ENCODE measurements around the gene JPH3. TPM values are rescaled to one million over a fixed set of nuclear protein-coding genes. Genes with fewer than 3 reads are reported as not detected.

The JPH3 gene
- total and polyA plus RNA-seq, 10 of the 15 experiments (the other 5 are each of a cell fraction or from before 2014, with no cell fraction given), result 0.05 TPM; not detected in 9

DNA sequence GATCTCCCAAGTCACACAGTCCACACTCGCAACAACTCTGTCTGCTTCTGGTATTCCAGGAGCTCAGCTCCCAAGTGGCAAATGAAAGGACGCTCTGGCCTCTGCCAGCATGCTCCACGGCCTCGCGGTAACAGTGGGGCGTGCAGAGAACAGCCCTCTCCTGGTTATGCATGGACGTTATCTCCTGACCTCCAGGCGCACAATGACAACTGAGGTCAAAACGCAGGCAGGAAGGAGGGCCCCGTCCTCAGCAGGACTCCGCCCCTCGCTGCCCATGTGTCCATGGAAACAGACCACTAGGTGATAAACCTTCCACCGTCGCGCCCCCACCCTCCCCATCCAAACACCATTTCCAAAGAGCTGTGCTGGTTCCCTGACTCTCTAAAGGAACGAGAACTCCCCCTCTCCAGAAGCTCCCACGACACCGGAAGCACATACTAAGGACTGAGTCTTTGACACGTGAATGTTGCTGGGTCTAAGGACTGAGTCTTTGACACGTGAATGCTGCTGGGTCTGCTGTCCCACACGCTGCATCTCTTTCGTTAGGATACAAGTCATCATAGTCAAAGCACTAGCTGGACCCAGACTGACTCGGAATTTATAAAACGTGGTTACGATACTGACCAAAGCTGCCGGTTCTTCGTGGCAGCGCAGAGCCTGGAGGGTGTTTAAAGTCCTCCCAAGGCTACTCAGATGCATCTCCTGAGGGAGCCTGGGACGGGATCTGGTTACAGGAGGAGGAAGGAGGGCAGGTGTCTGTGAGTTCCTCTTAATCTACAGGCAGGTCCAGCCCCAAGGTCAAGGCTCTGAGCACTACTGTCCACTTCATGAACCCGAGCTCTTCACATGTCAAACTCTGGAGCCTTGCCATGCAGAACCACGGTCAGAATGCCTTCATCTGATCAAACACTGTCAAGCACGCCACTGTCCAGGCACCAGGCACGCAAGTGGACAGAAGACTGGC is 119.6 kb downstream of the JPH3 start:
- Histone ChIP-seq H3K4me1 (ENCODE audit: control insufficient read depth, insufficient read depth, low read length) (peaks cover 25% of the 10 kb centered on the region), H3K27ac (ENCODE audit: control insufficient read depth, insufficient read depth) (no peak overlapping the region), H3K4me3 (no peak overlapping the region), H3K9ac (ENCODE audit: control insufficient read depth, insufficient read depth, low read length) (no peak overlapping the region), H3K36me3 (ENCODE audit: control insufficient read depth in 2 of 2, insufficient read depth in 2 of 2, low read length in 1 of 2) (peaks cover 3 to 30% of the 10 kb centered on the region in 2 experiments; a peak in 3 of 4 replicates), H3K9me3 (replicated peaks; ENCODE audit: control insufficient read depth, insufficient read depth, low read length) (no peaks in the 10 kb centered on the region), H3K79me2 (ENCODE audit: control insufficient read depth, insufficient read depth, low read length) (peaks cover 3% of the 10 kb centered on the region; the same call in 1 of the 2 replicates), H4K20me1 (ENCODE audit: control insufficient read depth, insufficient read depth) (no peaks in the 10 kb centered on the region), H3K27me3 (replicated peaks in 1 of 2; ENCODE audit: control insufficient read depth in 2 of 2, insufficient read depth in 2 of 2, low read length in 1 of 2) (no peaks in the 10 kb centered on the region), H2AFZ (ENCODE audit: control insufficient read depth, low read depth, low read length) (no peak overlapping the region), H3K4me2 (ENCODE audit: control insufficient read depth, insufficient read depth) (no peak overlapping the region)
- ATAC-seq (no peak), DNase-seq (ENCODE audit: low read depth, low spot score) (no peak), FAIRE-seq (no peak)
- no TSS peak for BruUV-seq (replicated peaks)
- in situ Hi-C loops (cut with MboI), result no loop called here
- CTCF ChIA-PET, result interaction anchor here (0.7 to 1.4 kb wide), 2 partner anchors 20 to 290 kb away, joined by 3 to 4 read pairs; no protein-coding TSS in a partner anchor
- TF ChIP-seq, protein P1, sequence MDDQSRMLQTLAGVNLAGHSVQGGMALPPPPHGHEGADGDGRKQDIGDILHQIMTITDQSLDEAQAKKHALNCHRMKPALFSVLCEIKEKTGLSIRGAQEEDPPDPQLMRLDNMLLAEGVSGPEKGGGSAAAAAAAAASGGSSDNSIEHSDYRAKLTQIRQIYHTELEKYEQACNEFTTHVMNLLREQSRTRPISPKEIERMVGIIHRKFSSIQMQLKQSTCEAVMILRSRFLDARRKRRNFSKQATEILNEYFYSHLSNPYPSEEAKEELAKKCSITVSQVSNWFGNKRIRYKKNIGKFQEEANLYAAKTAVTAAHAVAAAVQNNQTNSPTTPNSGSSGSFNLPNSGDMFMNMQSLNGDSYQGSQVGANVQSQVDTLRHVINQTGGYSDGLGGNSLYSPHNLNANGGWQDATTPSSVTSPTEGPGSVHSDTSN (IDR thresholded peaks at IDR 0.05; ENCODE audit: insufficient replicate concordance, low read depth, low read length), result no peak
- TF ChIP-seq CREM (IDR thresholded peaks at IDR 0.05; ENCODE audit: low read depth) (no peak), MYC (IDR thresholded peaks at IDR 0.05; ENCODE audit: insufficient read depth, insufficient read length, insufficient replicate concordance, low read length, severe bottlenecking) (no peak), ZSCAN29 (IDR thresholded peaks at IDR 0.05) (no peak), NFIC (IDR thresholded peaks at IDR 0.05; ENCODE audit: low read depth, low read length) (no peak), SIX5 (IDR thresholded peaks at IDR 0.05; ENCODE audit: low read depth, low read length, severe bottlenecking) (no peak)
- TF ChIP-seq, protein P2, sequence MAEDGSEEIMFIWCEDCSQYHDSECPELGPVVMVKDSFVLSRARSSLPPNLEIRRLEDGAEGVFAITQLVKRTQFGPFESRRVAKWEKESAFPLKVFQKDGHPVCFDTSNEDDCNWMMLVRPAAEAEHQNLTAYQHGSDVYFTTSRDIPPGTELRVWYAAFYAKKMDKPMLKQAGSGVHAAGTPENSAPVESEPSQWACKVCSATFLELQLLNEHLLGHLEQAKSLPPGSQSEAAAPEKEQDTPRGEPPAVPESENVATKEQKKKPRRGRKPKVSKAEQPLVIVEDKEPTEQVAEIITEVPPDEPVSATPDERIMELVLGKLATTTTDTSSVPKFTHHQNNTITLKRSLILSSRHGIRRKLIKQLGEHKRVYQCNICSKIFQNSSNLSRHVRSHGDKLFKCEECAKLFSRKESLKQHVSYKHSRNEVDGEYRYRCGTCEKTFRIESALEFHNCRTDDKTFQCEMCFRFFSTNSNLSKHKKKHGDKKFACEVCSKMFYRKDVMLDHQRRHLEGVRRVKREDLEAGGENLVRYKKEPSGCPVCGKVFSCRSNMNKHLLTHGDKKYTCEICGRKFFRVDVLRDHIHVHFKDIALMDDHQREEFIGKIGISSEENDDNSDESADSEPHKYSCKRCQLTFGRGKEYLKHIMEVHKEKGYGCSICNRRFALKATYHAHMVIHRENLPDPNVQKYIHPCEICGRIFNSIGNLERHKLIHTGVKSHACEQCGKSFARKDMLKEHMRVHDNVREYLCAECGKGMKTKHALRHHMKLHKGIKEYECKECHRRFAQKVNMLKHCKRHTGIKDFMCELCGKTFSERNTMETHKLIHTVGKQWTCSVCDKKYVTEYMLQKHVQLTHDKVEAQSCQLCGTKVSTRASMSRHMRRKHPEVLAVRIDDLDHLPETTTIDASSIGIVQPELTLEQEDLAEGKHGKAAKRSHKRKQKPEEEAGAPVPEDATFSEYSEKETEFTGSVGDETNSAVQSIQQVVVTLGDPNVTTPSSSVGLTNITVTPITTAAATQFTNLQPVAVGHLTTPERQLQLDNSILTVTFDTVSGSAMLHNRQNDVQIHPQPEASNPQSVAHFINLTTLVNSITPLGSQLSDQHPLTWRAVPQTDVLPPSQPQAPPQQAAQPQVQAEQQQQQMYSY (CRISPR knock-in tag; IDR thresholded peaks at IDR 0.05), result no peak
- TF ChIP-seq, protein P3, sequence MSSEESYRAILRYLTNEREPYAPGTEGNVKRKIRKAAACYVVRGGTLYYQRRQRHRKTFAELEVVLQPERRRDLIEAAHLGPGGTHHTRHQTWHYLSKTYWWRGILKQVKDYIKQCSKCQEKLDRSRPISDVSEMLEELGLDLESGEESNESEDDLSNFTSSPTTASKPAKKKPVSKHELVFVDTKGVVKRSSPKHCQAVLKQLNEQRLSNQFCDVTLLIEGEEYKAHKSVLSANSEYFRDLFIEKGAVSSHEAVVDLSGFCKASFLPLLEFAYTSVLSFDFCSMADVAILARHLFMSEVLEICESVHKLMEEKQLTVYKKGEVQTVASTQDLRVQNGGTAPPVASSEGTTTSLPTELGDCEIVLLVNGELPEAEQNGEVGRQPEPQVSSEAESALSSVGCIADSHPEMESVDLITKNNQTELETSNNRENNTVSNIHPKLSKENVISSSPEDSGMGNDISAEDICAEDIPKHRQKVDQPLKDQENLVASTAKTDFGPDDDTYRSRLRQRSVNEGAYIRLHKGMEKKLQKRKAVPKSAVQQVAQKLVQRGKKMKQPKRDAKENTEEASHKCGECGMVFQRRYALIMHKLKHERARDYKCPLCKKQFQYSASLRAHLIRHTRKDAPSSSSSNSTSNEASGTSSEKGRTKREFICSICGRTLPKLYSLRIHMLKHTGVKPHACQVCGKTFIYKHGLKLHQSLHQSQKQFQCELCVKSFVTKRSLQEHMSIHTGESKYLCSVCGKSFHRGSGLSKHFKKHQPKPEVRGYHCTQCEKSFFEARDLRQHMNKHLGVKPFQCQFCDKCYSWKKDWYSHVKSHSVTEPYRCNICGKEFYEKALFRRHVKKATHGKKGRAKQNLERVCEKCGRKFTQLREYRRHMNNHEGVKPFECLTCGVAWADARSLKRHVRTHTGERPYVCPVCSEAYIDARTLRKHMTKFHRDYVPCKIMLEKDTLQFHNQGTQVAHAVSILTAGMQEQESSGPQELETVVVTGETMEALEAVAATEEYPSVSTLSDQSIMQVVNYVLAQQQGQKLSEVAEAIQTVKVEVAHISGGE (CRISPR knock-in tag; IDR thresholded peaks at IDR 0.05), result no peak
- RAD21 ChIA-PET (ENCODE audit: unreplicated experiment), result no interaction called here
- POLR2A ChIA-PET, result no interaction called here
- WGBS (ENCODE audit: insufficient coverage, insufficient replicate concordance, low lambda C conversion rate, missing lambda C conversion rate), result 94% methylated on average over 33 of the region's 33 CpGs
- SMC1A ChIA-PET (ENCODE audit: uncharacterized antibody, unreplicated experiment), result no interaction called here
- intact Hi-C loops (cut with micrococcal nuclease; ENCODE audit: unreplicated experiment), result no loop called here

Data from GM12878 (cell line).